ENCODE results near the gene LMX1A. TPM values are rescaled to one million over a fixed set of nuclear protein-coding genes. Genes with fewer than 3 reads are reported as not detected.

LMX1A gene
- total and polyA plus RNA-seq, 9 of the 15 experiments (the other 6 are each of a cell fraction or from before 2014, with no cell fraction given): not detected

DNA sequence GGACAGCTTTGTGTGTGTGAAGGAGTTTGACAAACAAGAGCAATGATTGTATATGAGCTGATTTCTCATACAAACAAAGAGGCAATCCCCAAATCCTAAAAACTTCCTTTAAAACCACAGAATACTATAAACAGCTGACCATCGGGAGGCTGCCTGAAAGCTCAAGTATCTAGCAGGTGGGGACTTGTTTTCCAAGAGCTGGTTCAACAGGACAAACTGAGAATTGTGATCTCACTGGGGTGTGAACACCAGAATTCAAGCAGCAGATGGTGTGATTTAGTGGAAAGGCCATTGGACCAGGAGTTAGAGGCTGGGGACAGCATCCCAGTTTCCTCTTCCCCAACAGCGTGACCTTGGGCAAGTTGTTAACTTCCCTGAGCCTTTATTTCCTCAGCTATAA is 13.9 kb downstream of the LMX1A start:
- 0% methylated on average over 2 of the region's 2 CpGs for WGBS (ENCODE audit: insufficient coverage, low coverage, missing lambda C conversion rate)
- no TSS peak for BruUV-seq (replicated peaks)
- no peak for FAIRE-seq

GRCh38 chr1:165342168-165342567 is 14.3 kb downstream of the LMX1A start:
- H3K79me2 ChIP-seq (ENCODE audit: control insufficient read depth, insufficient read depth, low read length): no peaks in the 10 kb centered on the region
- in situ Hi-C loops (cut with MboI): no loop called here
- no peak overlapping the region for H3K27ac ChIP-seq (ENCODE audit: extremely low read depth, low read depth, low read length)
- no peak overlapping the region for H3K4me2 ChIP-seq (ENCODE audit: insufficient read depth, low read length)
- intact Hi-C loops (cut with micrococcal nuclease): no loop called here
- no peaks in the 10 kb centered on the region for H4K20me1 ChIP-seq (replicated peaks; ENCODE audit: control insufficient read depth, insufficient read depth, low read length)
- POLR2A ChIA-PET: interaction anchor here (0.7 kb wide), 2 partner anchors 11 to 85 kb away, joined by 3 read pairs; no protein-coding TSS in a partner anchor
- no peaks in the 10 kb centered on the region for H3K9me1 ChIP-seq (ENCODE audit: control insufficient read depth, insufficient read depth, low read length)
- no peak for ATAC-seq
- H3K36me3 ChIP-seq (ENCODE audit: control insufficient read depth, insufficient read depth, low read length): no peaks in the 10 kb centered on the region
- no TSS peak for BruUV-seq (replicated peaks)
- no peak for TF ChIP-seq CUX1 (CRISPR knock-in tag; IDR thresholded peaks at IDR 0.05)
- TF ChIP-seq KLF1 (tag; IDR thresholded peaks at IDR 0.05): no peak
- no peak for TF ChIP-seq ARNT (IDR thresholded peaks at IDR 0.05)
- TF ChIP-seq ZNF75A (CRISPR knock-in tag; IDR thresholded peaks at IDR 0.05): no peak
- H3K9me3 ChIP-seq (replicated peaks; ENCODE audit: control insufficient read depth, insufficient read depth, low read depth, low read length): no peaks in the 10 kb centered on the region
- H3K27me3 ChIP-seq (ENCODE audit: control insufficient read depth in 2 of 2, insufficient read depth in 2 of 2, low read length in 2 of 2): peaks cover 4 to 7% of the 10 kb centered on the region in 2 experiments; a peak in 2 of 5 replicates
- no peak for DNase-seq (ENCODE audit: extremely low read depth in 1 of 4, low spot score in 3 of 4)
- 0% methylated on average over 2 of the region's 2 CpGs for WGBS (ENCODE audit: insufficient coverage, low coverage, missing lambda C conversion rate)
- no peak overlapping the region for H3K9ac ChIP-seq (ENCODE audit: insufficient read depth in 1 of 2, low read depth in 2 of 2, low read length in 2 of 2)
- no peak overlapping the region for H3K4me3 ChIP-seq
- H2AFZ ChIP-seq (ENCODE audit: low read depth, low read length): no peak overlapping the region
- no peaks in the 10 kb centered on the region for H3K4me1 ChIP-seq (replicated peaks in 1 of 2; ENCODE audit: control insufficient read depth in 2 of 2, insufficient read depth in 2 of 2, low read length in 2 of 2)
- no peak for FAIRE-seq
- CTCF ChIA-PET (ENCODE audit: low intra/inter-chr PET ratio): no interaction called here

More for the DNA sequence above, 13.9 kb downstream of the LMX1A start:
- DNase-seq (ENCODE audit: extremely low read depth in 1 of 4, low spot score in 3 of 4): no peak
- intact Hi-C loops (cut with micrococcal nuclease) (no loop called here), in situ Hi-C loops (cut with MboI) (no loop called here)
- Histone ChIP-seq H3K27me3 (ENCODE audit: control insufficient read depth in 2 of 2, insufficient read depth in 2 of 2, low read length in 2 of 2) (peaks cover 4 to 7% of the 10 kb centered on the region in 2 experiments; a peak in 2 of 5 replicates), H2AFZ (ENCODE audit: low read depth, low read length) (no peak overlapping the region), H4K20me1 (replicated peaks; ENCODE audit: control insufficient read depth, insufficient read depth, low read length) (no peaks in the 10 kb centered on the region), H3K4me3 (no peak overlapping the region), H3K4me1 (replicated peaks in 1 of 2; ENCODE audit: control insufficient read depth in 2 of 2, insufficient read depth in 2 of 2, low read length in 2 of 2) (no peaks in the 10 kb centered on the region), H3K9me1 (ENCODE audit: control insufficient read depth, insufficient read depth, low read length) (no peaks in the 10 kb centered on the region), H3K36me3 (ENCODE audit: control insufficient read depth, insufficient read depth, low read length) (no peaks in the 10 kb centered on the region), H3K9me3 (replicated peaks; ENCODE audit: control insufficient read depth, insufficient read depth, low read depth, low read length) (no peaks in the 10 kb centered on the region), H3K79me2 (ENCODE audit: control insufficient read depth, insufficient read depth, low read length) (no peaks in the 10 kb centered on the region), H3K4me2 (ENCODE audit: insufficient read depth, low read length) (no peak overlapping the region), H3K27ac (ENCODE audit: extremely low read depth, low read depth, low read length) (no peak overlapping the region), H3K9ac (ENCODE audit: insufficient read depth in 1 of 2, low read depth in 2 of 2, low read length in 2 of 2) (no peak overlapping the region)
- ChIA-PET POLR2A (interaction anchor here (0.7 kb wide), 2 partner anchors 11 to 85 kb away, joined by 3 read pairs; no protein-coding TSS in a partner anchor), CTCF (ENCODE audit: low intra/inter-chr PET ratio) (no interaction called here)
- no peak for TF ChIP-seq ZBTB17 (CRISPR knock-in tag; IDR thresholded peaks at IDR 0.05)
- ATAC-seq: no peak
